HG02885 (cell line): ENCODE measurements around the gene RIMS1.

Experiments
- ATAC-seq: cut with Tn5 transposase; IDR thresholded peaks from one replicate; pipeline ENCODE4 v1.9.1; 2021; ENCODE audit warnings: mild to moderate bottlenecking; ENCODE audit not compliant: unreplicated experiment, poor library complexity

The RIMS1 gene

DNA sequence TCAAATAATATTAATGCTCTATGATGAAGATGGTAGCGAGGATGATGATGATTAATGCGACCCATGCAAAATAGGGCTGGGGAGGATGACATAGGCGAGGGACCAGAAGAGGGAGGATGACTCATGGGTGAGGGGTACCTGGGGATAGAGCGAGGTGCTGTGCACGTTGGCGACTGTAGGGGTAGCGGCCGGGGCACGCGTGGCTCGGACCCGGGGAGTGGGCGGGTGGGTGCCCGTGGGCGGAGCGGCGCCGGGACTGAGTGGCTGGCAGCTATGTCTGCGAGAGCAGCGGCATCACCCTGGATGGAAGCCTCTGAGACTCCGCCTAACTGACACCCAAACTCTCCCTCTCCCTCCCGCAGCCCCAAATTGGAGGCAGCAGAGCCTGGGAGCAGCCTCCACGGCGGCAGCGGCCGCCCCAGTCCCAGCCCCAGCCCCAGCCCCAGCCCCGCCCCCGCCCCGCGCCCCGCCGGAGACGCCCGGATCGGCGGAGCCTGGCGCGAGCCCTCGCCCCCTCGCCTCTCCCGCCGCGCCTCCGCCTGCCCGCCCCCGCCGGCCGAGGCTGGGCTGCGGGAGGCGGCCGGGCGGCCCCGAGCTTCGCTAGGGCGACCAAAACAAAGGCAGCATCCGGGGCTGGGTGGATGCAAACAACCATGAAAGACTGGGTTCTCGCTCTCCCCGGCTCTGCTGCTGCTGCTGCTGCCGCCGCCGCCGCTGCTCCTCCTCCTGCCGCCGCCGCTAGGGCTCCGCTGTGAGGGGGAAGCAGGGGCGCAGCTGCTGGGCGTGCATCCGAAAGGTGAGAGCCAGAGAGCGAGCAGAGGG is at the start of gene RIMS1:
Gene RIMS1, plus strand, starts transcription at position 367 of the 822 bp plus-strand sequence. CDS start 474 bp downstream, outside the sequence.
- ATAC-seq, result peak; percentile 90

GRCh38 chr6:71851214-71851613 is 35.1 kb upstream of the RIMS1 start:
- ATAC-seq, result no peak

- ATAC-seq, result no peak
Measured at GRCh38 chr6:71852948-71853347, 33.4 kb upstream of the RIMS1 start.

DNA sequence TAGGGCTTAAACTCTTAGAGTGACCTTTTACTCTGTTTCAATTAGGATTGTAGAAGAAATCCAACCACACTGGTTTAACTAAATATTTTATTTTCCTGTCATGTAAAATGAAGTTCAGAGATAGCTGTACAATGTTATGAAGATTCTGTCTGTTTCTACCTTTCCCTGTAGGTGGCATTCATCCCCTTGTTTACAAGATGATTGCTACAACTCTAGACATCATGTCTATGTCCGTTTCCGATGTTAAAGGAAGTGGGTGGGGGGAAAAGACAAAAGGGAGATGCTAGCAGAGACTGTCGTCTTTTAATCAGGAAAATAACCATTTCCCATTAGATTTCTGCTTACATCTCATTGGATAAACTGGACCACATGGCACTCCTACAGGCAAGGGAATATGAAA is 30.9 kb upstream of the RIMS1 start:
- no peak for ATAC-seq

- no peak for ATAC-seq
Measured at GRCh38 chr6:71879016-71879415, 7.3 kb upstream of the RIMS1 start.

DNA sequence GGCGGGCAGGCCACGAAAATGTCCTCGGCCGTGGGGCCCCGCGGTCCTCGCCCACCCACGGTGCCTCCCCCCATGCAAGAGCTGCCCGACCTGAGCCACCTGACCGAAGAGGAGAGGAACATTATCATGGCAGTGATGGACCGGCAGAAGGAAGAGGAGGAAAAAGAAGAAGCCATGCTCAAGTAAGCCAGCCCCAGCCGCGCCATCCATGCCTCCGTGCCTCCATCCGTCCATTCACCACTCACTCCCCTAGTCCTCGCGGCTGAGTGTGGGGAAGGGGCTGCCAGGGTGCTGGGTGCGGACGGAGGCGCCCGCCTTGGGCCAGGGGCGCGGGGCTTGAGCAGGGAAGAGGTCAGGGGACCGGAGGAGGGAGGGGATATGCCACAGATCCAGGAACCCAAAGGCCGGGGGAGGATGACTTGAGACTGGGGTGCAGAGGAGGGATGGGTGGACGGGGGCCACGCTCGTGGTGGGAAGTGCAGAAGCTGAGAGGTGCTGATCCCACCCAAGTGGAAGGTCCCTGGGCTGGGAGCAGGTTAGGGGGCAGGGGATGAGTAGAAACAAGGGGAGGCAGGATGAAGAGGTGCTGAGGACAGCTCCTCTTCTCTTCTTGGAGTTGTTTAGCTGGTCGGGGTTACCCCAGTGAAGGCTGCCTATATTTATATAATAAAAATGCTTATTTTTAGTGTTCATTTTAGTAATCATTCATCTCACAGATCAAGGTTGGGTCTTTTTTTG is 825 bp downstream of the RIMS1 start:
- peak; percentile 20 for ATAC-seq

DNA sequence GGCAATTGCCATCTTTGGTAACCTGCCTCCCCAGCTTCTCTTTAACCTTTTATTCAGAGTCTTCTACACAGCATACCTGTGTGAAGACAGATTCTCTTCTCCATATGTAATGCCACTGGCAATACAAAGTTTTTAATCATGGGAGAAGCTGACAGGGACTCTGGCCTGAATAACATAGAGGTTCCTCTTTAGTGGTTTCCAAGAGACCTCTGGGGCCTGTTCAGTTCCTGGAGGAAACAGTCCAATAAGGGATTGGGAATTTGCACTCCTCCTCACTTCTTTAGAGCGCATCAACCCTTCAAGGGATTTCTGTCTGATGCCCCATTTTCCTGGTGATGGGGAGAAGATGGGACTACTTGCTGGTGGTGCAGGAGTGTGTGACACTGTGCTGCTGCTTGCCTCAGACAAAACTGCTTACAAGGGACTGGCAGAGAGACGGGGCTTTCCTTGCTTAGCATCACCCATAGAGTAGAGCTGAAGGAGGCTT is 1.4 kb downstream of the RIMS1 start:
- no peak for ATAC-seq

DNA sequence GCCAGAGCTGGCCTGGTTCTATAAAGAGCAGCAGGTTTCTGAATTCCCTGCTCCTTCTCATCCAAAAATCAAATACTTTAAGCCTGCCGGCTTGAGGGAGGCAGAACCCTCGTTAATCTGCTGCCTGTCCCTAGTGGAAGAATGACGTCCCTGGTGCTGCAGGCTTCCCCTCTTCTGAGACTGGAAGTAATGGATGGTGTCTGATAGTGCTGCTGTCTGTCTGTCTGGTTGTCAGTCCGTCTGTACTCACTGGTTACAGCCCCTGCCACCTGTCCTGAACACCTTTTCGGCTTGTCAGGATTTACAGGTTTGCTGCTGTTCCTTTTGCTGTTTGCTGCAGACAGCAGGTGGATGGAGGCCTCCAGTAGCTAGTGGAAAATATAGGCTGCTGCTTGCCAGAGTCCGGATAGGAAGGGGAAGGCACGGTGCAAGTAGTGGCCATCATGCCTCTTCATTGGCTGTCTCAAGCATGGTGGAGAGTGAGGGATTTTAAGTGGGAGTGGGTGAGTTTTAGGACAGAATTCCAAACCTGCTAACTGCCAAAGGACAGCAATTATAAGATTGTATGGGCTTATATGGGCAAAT is 2.5 kb downstream of the RIMS1 start:
- ATAC-seq, result no peak

DNA sequence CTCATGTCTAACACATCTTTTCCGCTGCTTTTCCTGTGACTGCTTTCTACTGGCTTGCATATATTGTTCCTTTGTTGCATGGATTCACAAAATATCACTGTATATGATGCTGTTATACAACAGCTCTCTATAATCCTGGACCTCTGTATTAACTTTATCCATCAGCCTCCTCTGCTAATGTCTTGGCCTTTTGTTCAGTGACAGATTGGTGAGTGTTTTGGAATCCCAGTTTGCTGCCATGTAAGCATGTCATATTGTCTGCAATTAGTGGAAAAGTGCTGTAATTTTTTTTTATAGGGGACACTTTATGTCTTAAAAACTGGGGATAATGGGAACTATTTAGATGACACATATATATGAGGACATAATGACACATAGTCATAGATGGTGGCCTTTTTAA is 3.0 kb downstream of the RIMS1 start:
- no peak for ATAC-seq

GRCh38 chr6:71892641-71893040 is 6.3 kb downstream of the RIMS1 start:
- ATAC-seq, result no peak

DNA sequence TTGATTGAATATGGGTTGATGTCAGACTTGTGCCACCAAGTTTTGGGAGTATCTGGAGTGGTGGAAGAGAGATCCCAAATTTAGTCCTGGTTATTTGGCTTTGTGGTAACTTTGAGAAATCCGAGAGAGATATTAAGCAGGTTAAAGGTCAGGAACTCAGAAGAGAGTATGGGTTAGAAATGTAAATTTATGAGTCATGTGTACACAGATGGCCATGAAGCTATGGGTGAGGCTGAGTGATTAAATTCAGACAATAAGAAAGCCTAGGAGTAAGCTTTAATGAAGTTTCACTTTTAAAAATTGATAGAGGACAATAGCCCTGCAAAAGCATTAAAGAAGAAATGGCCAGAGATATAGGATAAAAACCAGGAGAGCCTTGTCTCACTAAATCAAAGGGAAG is 14.3 kb downstream of the RIMS1 start:
- ATAC-seq, result no peak

DNA sequence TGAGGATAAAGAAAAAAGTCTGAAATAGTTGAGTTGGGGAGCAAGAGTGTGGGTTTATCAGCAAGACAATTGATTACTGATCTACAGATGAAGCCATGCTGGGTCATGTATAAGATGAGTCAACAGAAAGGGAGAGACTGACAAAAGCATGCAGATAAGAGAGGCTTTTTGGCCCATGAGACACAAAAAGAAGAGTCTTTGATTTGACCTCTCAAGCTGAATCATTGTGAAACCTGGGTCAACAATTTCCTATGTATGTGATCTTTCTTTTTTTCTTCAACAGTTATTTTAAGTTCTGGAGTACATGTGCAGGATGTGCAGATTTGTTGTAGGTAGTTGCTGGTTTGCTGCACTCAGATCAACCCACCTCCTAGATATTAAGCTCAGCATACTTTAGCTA is 15.9 kb downstream of the RIMS1 start:
- ATAC-seq, result peak; percentile 85

DNA sequence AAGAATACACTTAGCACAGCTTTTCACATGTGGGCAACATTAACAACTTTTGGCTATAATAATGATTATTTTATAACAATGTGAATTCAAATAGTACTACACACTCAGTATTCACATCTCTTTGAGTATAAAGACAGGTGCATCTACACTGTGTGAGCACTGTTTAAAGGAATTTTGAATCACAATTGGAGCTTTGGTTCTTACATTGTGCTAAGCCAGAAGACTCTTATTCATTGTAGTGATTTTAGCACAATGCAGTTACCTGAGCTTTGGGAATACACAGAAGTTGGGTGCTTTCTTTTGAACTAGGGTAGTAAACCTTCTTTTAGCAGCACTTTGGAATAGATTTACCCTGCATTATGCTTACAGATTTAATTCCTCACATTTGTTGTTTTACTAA is 20.5 kb downstream of the RIMS1 start:
- no peak for ATAC-seq

- ATAC-seq, result peak; percentile 78
Measured at GRCh38 chr6:71908162-71908765, 21.9 kb downstream of the RIMS1 start.

DNA sequence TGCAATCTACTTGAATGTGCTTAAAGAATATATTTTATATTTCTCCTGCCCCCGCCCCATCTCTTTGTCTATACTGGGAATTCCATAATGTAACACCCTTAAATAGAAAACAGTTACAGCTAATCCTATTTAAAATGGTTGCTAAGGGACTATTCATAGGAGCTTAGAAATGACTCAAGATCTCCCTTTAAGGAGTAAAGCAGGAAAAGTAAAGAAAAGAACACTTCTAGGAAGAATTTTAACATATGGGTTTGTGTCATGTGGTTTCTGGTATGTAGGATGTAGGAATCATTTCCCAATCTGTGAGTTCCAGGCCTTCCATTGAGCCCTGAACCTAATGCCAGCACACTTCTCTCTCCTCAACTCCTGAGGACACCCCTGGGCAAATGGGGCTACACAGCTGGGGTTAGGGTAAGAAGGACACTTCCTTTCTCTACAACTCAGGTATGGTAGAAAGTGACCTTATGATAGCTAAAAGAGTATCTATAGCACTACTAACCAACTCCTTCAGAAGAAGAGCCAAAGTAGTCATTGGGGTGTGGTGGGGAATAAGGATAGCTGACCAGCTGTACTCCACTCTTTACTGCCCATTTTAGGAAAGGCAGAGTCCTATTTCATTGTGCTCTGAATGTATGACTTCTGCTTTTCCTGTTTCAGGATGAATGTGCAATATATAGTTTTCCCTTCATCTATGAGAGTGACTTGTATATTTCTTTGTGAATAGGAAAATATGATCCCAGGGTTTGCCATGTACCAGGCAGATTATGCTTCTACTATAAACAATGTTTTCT is 27.3 kb downstream of the RIMS1 start:
- no peak for ATAC-seq

GRCh38 chr6:71929047-71929446 is 42.7 kb downstream of the RIMS1 start:
- no peak for ATAC-seq

GRCh38 chr6:71933881-71934280 is 47.5 kb downstream of the RIMS1 start:
- no peak for ATAC-seq

GRCh38 chr6:71965404-71965803 is 79.1 kb downstream of the RIMS1 start:
- peak; percentile 87 for ATAC-seq

DNA sequence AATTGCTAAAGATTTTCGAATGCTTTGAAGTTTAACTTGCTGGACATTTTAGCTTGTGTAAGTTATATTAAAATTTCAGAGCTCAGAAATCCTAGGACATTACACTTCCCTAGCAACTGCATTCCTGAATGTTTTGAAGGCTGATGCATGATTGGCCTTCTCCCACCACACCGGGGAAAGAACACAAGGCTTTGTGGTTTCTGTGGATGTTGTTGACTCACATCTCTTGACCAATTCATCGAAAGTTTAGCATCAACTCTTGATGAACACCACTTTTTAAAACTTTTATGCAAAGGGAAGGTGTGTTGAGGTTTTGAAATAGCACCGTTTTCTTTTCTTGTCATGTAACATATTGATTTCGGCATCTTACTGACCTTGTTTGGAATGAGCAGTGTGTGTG is 81.1 kb downstream of the RIMS1 start:
- ATAC-seq, result no peak

GRCh38 chr6:71977884-71978283 is 91.5 kb downstream of the RIMS1 start:
- ATAC-seq, result no peak
